ENCODE data around the gene TMEM106B.
"Not testable (repeated sequence)": the region's sequence is repeated elsewhere in the genome, so short reads cannot be mapped to it uniquely, and the experiment has no call there.

Gene TMEM106B

DNA sequence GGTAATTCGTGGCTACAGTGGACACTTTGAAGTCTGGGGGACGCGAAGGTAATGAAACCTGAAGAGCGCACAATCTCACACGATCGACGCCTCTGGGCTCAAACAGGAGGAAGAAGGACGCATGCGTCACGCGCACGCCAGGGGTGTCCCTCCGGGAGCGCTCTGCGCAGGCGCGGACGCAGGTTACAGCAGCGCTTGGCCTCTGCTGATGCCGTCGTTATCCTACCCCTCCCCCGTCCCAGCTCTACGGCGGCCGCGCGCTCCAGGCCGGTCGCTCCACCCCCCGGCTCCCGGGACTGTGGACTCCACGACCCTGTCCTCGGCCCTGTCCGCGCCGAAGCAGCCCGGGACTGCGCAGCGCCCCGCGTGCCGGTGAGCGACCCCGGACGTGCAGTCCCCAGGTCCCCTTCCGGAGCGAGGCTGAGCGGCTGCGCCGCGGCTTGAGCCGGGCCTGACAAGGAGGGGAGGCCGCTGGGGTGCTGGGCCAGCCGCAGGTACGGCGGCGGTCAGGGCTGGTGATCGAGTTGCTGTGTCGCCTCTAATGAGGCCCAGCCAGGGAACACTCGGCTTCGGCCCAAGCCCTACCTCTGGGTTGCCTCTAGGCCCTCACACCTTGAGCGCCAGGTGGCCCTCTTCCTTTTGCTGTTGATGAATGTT, at the start of gene TMEM106B:
TMEM106B (plus strand) TSS at position 241 of the 657 bp plus-strand sequence. CDS start 3,517 bp downstream, outside the sequence.
- Histone ChIP-seq H3K27ac (ENCODE audit: low read length) (peak within 1 kb of the TSS; percentile 11), H3K4me3 (ENCODE audit: low read length) (peak within 1 kb of the TSS; percentile 74)

DNA sequence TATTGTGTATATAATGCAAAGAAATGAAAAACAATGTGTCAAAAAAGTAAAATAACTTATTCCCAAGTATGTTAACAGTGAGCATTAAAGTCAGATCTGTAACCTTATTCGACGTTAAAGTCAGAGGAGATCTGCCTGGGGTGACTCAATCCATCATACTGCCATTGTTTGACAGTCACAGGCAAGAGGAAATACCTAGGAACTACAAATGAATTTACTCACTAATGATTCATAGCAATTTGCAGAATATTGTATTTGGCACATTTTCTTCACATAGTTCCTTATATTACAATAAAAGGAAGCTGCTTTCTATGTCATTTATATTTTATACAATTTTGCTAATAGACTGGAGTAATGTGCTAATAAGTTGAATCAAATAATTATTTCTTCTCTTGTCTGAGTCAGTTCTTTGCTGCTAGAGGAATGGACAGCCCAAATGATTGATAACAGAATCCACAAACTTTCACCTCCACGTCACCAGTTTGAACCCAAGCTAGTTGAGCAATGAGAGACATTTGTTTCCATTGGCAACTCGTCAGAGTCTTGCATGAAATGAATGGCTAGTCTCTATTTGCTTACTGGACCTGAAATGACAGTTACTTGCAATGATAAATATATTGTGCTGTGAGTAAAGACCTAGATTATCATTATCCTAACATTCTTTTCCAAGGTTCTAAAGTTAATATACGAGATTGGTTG, 48.5 kb upstream of the TMEM106B start:
- H3K9ac ChIP-seq (ENCODE audit: low read depth, low read length) = no peak overlapping the region
- H3K4me1 ChIP-seq (ENCODE audit: insufficient read depth, low read length) = no peaks in the 10 kb centered on the region
- H3K4me3 ChIP-seq (ENCODE audit: low read length) = no peak overlapping the region
- H3K27ac ChIP-seq (ENCODE audit: low read length) = no peak overlapping the region
- H3K9me3 ChIP-seq (ENCODE audit: insufficient read depth, low read depth, low read length) = no peaks in the 10 kb centered on the region
- no peaks in the 10 kb centered on the region for H3K27me3 ChIP-seq (ENCODE audit: insufficient read depth, low read length)
- H3K36me3 ChIP-seq (ENCODE audit: insufficient read depth, low read depth, low read length) = no peaks in the 10 kb centered on the region

More for the DNA sequence above, at the start of gene TMEM106B:
- H3K36me3 ChIP-seq (ENCODE audit: insufficient read depth, low read depth, low read length) = peaks cover 16% of the 10 kb centered on the region; the same call in 1 of the 2 replicates
- peaks cover 12% of the 10 kb centered on the region for H3K27me3 ChIP-seq (ENCODE audit: insufficient read depth, low read length)
- peaks cover 9% of the 10 kb centered on the region; the same call in 1 of the 2 replicates for H3K4me1 ChIP-seq (ENCODE audit: insufficient read depth, low read length)
- peak within 1 kb of the TSS; percentile 77 for H3K9ac ChIP-seq (ENCODE audit: low read depth, low read length)
- H3K9me3 ChIP-seq (ENCODE audit: insufficient read depth, low read depth, low read length) = no peaks in the 10 kb centered on the region

DNA sequence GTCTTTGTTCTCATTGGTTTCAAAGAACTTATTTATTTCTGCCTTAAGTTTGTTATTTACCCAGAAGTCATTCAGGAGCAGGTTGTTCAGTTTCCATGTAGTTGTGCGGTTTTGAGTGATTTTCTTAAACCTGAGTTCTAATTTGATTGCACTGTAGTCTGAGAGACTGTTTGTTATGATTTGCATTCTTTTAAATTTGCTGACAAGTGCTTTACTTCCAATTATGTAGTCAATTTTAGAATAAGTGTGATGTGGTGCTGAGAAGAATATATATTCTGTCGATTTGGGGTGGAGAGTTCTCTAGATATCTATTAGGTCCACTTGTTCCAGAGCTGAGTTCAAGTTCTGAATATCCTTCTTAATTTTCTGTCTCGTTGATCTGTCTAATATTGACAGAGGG, 43.0 kb upstream of the TMEM106B start:
- not testable (repeated sequence) for H3K36me3 ChIP-seq (ENCODE audit: insufficient read depth, low read depth, low read length); H3K27ac ChIP-seq (ENCODE audit: low read length); H3K9me3 ChIP-seq (ENCODE audit: insufficient read depth, low read depth, low read length); H3K4me3 ChIP-seq (ENCODE audit: low read length); H3K9ac ChIP-seq (ENCODE audit: low read depth, low read length); H3K4me1 ChIP-seq (ENCODE audit: insufficient read depth, low read length); H3K27me3 ChIP-seq (ENCODE audit: insufficient read depth, low read length)

DNA sequence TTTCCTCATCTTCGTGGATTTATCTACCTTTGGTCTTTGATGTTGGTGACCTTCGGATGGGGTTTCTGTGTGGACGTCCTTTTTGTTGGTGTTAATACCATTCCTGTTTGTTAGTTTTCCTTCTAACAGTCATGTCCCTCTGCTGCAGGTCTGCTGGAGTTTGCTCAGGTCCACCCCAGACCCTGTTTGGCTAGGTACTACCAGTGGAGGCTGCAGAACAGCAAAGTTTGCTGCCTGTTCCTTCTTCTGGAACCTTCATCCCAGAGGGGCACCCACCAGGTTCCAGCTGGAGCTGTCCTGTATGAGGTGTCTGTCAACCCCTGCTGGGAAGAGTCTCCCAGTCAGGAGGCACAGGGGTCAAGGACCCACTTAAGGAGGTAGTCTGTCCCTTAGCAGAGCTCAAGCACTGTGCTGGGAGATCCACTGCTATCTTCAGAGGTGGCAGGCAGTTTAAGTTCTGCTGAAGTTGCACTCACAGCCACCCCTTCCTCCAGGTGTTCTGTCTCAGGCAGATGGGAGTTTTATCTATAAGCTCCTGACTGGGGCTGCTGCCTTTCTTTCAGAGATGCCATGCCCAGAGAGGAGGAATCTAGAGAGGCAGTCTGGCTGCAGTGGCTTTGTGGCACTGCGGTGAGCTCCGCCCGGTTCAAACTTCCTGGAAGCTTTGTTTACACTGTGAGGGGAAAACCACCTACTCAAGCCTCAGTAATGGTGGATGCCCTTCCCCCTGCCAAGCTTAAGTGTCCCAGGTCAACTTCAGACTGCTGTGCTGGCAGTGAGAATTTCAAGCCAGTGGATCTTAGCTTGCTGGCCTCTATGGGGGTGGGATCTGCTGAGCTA, 40.9 kb upstream of the TMEM106B start:
- not testable (repeated sequence) for H3K36me3 ChIP-seq (ENCODE audit: insufficient read depth, low read depth, low read length); H3K27me3 ChIP-seq (ENCODE audit: insufficient read depth, low read length); H3K4me1 ChIP-seq (ENCODE audit: insufficient read depth, low read length); H3K27ac ChIP-seq (ENCODE audit: low read length); H3K9ac ChIP-seq (ENCODE audit: low read depth, low read length); H3K4me3 ChIP-seq (ENCODE audit: low read length); H3K9me3 ChIP-seq (ENCODE audit: insufficient read depth, low read depth, low read length)

DNA sequence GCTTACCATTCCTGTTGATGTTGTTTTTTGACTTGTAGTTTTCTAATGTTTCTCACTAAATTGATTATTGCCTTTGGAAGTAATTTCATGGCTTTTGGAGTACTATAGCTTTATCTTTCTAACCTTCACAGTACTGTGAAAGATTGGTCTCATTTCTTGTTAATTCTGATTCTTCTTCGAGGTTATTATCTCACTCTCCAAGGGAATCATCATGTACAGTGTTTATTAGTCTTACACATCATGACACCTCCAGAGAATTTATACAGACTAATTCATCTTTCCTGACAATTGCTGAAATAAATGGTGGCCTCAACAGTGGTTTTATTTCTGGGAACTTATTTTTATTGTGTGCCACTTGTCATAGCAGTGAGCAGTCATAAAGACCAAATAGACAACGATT, 37.4 kb upstream of the TMEM106B start:
- H3K9me3 ChIP-seq (ENCODE audit: insufficient read depth, low read depth, low read length) = no peaks in the 10 kb centered on the region
- H3K27me3 ChIP-seq (ENCODE audit: insufficient read depth, low read length) = no peaks in the 10 kb centered on the region
- H3K36me3 ChIP-seq (ENCODE audit: insufficient read depth, low read depth, low read length) = no peaks in the 10 kb centered on the region
- H3K27ac ChIP-seq (ENCODE audit: low read length) = no peak overlapping the region
- H3K9ac ChIP-seq (ENCODE audit: low read depth, low read length) = no peak overlapping the region
- H3K4me3 ChIP-seq (ENCODE audit: low read length) = no peak overlapping the region
- H3K4me1 ChIP-seq (ENCODE audit: insufficient read depth, low read length) = no peaks in the 10 kb centered on the region

DNA sequence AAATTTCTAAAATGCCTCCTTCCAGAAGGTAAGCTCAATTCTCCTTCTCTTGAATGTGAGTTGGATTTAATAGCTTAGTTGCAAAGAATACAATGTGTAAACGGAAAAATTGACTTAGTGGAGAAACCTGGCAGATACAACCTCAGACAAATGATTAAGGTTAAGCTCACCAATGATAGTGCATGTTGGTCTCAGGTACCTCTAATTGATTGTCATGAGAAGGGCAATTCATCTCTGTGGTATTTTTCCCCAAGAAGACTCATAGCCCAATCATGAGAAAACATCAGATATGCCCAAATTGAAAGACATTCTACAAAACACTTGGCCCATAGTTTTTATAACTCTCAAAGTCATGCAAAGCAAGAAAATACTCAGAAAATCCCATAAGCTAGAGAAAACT, 36.2 kb upstream of the TMEM106B start:
- H3K9ac ChIP-seq (ENCODE audit: low read depth, low read length) = no peak overlapping the region
- H3K36me3 ChIP-seq (ENCODE audit: insufficient read depth, low read depth, low read length) = no peaks in the 10 kb centered on the region
- no peak overlapping the region for H3K4me3 ChIP-seq (ENCODE audit: low read length)
- H3K27ac ChIP-seq (ENCODE audit: low read length) = no peak overlapping the region
- no peaks in the 10 kb centered on the region for H3K4me1 ChIP-seq (ENCODE audit: insufficient read depth, low read length)
- H3K27me3 ChIP-seq (ENCODE audit: insufficient read depth, low read length) = no peaks in the 10 kb centered on the region
- H3K9me3 ChIP-seq (ENCODE audit: insufficient read depth, low read depth, low read length) = no peaks in the 10 kb centered on the region

DNA sequence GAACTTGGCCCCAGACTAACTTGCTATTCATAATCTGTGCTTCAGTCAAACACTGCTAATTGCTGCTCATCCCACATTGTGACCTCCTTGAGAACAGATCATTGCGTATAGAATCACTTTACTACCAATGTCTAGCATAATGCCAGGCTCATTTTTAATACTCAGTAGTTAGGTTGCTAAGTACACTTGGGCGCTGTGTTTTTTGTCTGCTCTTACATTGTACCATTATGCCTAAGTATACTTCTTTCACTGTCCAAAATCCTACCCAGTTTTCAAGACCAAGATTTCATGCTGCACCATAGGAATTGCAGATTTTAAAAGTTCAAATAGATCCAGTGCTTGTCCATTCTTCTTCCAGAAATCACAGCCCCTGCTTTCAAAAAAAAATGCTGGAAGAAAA, 32.8 kb upstream of the TMEM106B start:
- H3K9me3 ChIP-seq (ENCODE audit: insufficient read depth, low read depth, low read length) = no peaks in the 10 kb centered on the region
- H3K27me3 ChIP-seq (ENCODE audit: insufficient read depth, low read length) = no peaks in the 10 kb centered on the region
- no peaks in the 10 kb centered on the region for H3K36me3 ChIP-seq (ENCODE audit: insufficient read depth, low read depth, low read length)
- H3K27ac ChIP-seq (ENCODE audit: low read length) = no peak overlapping the region
- H3K4me3 ChIP-seq (ENCODE audit: low read length) = no peak overlapping the region
- no peaks in the 10 kb centered on the region for H3K4me1 ChIP-seq (ENCODE audit: insufficient read depth, low read length)
- no peak overlapping the region for H3K9ac ChIP-seq (ENCODE audit: low read depth, low read length)

DNA sequence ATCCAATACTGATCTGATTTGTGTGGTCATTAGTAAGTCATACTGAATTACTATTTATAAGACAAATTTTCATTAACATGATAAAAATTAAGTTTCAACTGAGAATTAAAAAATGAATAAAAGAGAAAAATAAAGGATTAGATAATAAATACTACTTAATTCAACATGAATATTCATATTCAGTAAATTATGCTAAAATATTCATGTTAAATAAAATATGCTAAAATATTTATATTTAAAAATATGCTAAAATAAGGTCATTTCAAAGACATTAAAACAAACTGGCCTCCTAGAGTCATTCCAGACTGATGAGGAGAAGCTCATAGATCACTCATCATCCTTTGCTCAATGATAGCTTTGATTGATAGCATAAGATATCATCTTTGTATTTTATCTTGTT, 16.7 kb upstream of the TMEM106B start:
- H3K36me3 ChIP-seq (ENCODE audit: insufficient read depth, low read depth, low read length) = no peaks in the 10 kb centered on the region
- H3K9ac ChIP-seq (ENCODE audit: low read depth, low read length) = no peak overlapping the region
- H3K9me3 ChIP-seq (ENCODE audit: insufficient read depth, low read depth, low read length) = no peaks in the 10 kb centered on the region
- peaks cover 11% of the 10 kb centered on the region; the same call in 1 of the 2 replicates for H3K4me1 ChIP-seq (ENCODE audit: insufficient read depth, low read length)
- no peak overlapping the region for H3K27ac ChIP-seq (ENCODE audit: low read length)
- H3K27me3 ChIP-seq (ENCODE audit: insufficient read depth, low read length) = no peaks in the 10 kb centered on the region
- no peak overlapping the region for H3K4me3 ChIP-seq (ENCODE audit: low read length)

DNA sequence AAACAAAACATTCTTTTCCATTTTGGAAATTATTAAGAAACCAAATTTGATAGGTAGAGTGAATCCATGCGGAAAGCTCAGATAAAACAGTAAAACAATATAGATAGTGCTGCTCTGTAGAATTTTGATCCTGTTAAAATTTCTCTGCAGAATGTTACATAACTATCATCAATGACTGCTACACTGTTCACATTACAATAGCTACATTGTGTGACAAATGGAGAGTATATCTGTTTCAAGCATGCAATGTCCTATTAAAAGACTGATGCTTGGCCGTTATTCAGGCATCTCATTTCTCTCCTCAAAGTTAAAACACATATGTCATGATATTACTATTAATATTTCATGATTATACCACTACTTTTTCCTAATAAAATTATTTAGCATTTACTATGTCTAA, 14.7 kb upstream of the TMEM106B start:
- H3K4me1 ChIP-seq (ENCODE audit: insufficient read depth, low read length) = peaks cover 13% of the 10 kb centered on the region; the same call in 1 of the 2 replicates
- H3K36me3 ChIP-seq (ENCODE audit: insufficient read depth, low read depth, low read length) = no peaks in the 10 kb centered on the region
- H3K27ac ChIP-seq (ENCODE audit: low read length) = no peak overlapping the region
- no peaks in the 10 kb centered on the region for H3K9me3 ChIP-seq (ENCODE audit: insufficient read depth, low read depth, low read length)
- no peak overlapping the region for H3K9ac ChIP-seq (ENCODE audit: low read depth, low read length)
- no peak overlapping the region for H3K4me3 ChIP-seq (ENCODE audit: low read length)
- no peaks in the 10 kb centered on the region for H3K27me3 ChIP-seq (ENCODE audit: insufficient read depth, low read length)

DNA sequence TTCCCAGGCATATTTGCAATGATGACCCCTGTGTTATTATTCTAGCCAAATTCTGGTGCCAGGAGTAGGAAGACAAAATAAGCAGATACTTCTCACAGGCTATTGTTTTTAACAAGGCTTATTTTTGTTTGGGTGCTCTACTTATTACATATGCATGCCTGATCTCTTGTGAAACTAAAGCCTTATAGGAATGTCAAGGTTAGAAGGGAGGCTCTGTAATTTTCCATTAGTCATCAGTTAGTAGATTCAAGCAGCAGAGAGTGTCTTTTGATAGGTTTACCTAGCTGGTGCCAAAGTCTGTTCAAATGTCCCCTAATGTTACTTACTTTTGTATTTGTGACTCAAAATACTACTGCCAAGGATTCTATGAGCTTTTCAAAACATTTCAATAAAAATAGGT, 11.7 kb upstream of the TMEM106B start:
- Histone ChIP-seq H3K36me3 (ENCODE audit: insufficient read depth, low read depth, low read length) (no peaks in the 10 kb centered on the region), H3K27me3 (ENCODE audit: insufficient read depth, low read length) (no peaks in the 10 kb centered on the region), H3K9ac (ENCODE audit: low read depth, low read length) (no peak overlapping the region), H3K4me1 (ENCODE audit: insufficient read depth, low read length) (peaks cover 13% of the 10 kb centered on the region; the same call in 1 of the 2 replicates), H3K9me3 (ENCODE audit: insufficient read depth, low read depth, low read length) (no peaks in the 10 kb centered on the region), H3K27ac (ENCODE audit: low read length) (no peak overlapping the region), H3K4me3 (ENCODE audit: low read length) (no peak overlapping the region)

DNA sequence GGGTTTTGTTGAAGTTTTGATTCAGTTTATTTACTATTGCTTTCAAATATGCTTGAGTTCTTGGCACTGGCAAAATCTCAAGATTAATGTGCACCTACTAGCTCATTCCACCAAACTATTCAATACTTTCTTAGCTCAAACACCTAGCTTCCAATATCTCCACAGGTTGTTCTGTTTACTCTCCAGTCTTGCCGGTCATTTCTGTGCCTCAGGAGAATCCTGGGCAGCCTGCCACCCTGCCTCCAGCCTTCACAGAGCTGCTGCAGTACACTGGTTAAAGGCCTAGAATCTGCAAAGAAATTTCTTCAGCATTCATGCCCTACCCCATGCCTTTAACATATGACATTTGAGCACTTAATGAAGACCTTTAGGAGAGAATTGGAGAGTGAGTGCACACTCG, 4.0 kb upstream of the TMEM106B start:
- Histone ChIP-seq H3K4me3 (ENCODE audit: low read length) (no peak overlapping the region), H3K36me3 (ENCODE audit: insufficient read depth, low read depth, low read length) (no peaks in the 10 kb centered on the region), H3K27me3 (ENCODE audit: insufficient read depth, low read length) (peaks cover 12% of the 10 kb centered on the region), H3K9me3 (ENCODE audit: insufficient read depth, low read depth, low read length) (no peaks in the 10 kb centered on the region), H3K4me1 (ENCODE audit: insufficient read depth, low read length) (peaks cover 4% of the 10 kb centered on the region; the same call in 1 of the 2 replicates), H3K9ac (ENCODE audit: low read depth, low read length) (no peak overlapping the region), H3K27ac (ENCODE audit: low read length) (no peak overlapping the region)

All from iPS-20b (cell line).